ENCODE measurements around the gene SEPTIN10. TPM values are rescaled to one million over a fixed set of nuclear protein-coding genes. Genes with fewer than 3 reads are reported as not detected.
"Not testable (repeated sequence)": the region's sequence is repeated elsewhere in the genome, so short reads cannot be mapped to it uniquely, and the experiment has no call there.

The SEPTIN10 gene
- total RNA-seq, 1 experiment from 2014 or later: 100.0 TPM

DNA sequence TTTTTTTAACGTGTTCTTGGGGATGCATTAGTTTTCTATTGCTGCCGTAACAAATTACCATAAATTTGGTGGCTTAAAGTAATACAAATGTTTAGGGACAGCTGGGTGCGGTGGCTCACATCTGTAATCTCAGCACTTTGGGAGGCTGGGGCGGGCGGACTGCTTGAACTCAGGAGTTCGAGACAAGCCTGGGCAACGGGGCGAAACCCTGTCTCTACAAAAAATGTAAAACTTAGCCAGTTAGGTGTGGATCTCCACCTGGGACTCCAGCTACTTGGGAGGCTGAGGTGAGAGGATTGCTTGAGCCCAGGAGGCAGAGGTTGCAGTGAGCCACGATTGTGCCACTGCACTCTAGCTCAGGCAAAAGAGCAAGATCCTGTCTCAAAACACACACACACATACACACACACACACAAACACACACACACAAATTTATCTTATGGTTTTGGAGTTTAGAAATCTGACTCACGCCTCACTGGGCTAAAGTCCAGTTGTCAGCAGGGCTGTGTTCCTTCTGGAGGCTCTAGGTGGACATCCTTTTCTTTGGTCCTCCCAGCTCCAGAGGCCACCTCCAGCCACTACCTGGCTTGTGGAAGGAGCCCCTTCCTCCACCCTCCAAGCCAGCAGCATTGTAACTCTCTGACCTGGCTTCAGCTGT lies 76.1 kb downstream of the SEPTIN10 start:
- Histone ChIP-seq H3K27me3 (ENCODE audit: control insufficient read depth, insufficient read depth, low read length) (no peaks in the 10 kb centered on the region), H3K4me1 (ENCODE audit: control insufficient read depth, insufficient read depth, low read length) (no peaks in the 10 kb centered on the region), H3K9me3 (ENCODE audit: control insufficient read depth, insufficient read depth, low read depth, low read length) (no peaks in the 10 kb centered on the region), H3K27ac (ENCODE audit: low read length) (no peak overlapping the region), H3K4me3 (ENCODE audit: low read depth in 2 of 2, low read length in 2 of 2) (no peak overlapping the region), H3K36me3 (ENCODE audit: control insufficient read depth, insufficient read depth, low read length) (no peaks in the 10 kb centered on the region)
- ChIA-PET POLR2A (no interaction called here), CTCF (interaction anchor here (0.6 kb wide), 1 partner anchor 10 kb away, joined by 6 read pairs; no protein-coding TSS in a partner anchor)
- in situ Hi-C loops (cut with HindIII; ENCODE audit: low pct_unique_long_range_greater_than_20kb, low sequenced_read_pairs): no loop called here
- ATAC-seq (no peak), DNase-seq (ENCODE audit: low read depth, low spot score) (no peak)
- no peak for TF ChIP-seq CTCF (IDR thresholded peaks at IDR 0.05)
- TF ChIP-seq, protein P1, sequence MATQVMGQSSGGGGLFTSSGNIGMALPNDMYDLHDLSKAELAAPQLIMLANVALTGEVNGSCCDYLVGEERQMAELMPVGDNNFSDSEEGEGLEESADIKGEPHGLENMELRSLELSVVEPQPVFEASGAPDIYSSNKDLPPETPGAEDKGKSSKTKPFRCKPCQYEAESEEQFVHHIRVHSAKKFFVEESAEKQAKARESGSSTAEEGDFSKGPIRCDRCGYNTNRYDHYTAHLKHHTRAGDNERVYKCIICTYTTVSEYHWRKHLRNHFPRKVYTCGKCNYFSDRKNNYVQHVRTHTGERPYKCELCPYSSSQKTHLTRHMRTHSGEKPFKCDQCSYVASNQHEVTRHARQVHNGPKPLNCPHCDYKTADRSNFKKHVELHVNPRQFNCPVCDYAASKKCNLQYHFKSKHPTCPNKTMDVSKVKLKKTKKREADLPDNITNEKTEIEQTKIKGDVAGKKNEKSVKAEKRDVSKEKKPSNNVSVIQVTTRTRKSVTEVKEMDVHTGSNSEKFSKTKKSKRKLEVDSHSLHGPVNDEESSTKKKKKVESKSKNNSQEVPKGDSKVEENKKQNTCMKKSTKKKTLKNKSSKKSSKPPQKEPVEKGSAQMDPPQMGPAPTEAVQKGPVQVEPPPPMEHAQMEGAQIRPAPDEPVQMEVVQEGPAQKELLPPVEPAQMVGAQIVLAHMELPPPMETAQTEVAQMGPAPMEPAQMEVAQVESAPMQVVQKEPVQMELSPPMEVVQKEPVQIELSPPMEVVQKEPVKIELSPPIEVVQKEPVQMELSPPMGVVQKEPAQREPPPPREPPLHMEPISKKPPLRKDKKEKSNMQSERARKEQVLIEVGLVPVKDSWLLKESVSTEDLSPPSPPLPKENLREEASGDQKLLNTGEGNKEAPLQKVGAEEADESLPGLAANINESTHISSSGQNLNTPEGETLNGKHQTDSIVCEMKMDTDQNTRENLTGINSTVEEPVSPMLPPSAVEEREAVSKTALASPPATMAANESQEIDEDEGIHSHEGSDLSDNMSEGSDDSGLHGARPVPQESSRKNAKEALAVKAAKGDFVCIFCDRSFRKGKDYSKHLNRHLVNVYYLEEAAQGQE (IDR thresholded peaks at IDR 0.05; ENCODE audit: insufficient read depth in 1 of 2, low read depth in 2 of 2, low read length in 1 of 2): no peak
- no peak for TF ChIP-seq SIN3A (IDR thresholded peaks at IDR 0.05; ENCODE audit: borderline replicate concordance, insufficient read depth, low read depth, low read length)
- no peak for TF ChIP-seq POLR2AphosphoS5 (IDR thresholded peaks at IDR 0.05; ENCODE audit: low read depth, low read length)
- intact Hi-C loops (cut with micrococcal nuclease; ENCODE audit: unreplicated experiment): no loop called here
- no TSS peak for BruUV-seq (replicated peaks)

DNA sequence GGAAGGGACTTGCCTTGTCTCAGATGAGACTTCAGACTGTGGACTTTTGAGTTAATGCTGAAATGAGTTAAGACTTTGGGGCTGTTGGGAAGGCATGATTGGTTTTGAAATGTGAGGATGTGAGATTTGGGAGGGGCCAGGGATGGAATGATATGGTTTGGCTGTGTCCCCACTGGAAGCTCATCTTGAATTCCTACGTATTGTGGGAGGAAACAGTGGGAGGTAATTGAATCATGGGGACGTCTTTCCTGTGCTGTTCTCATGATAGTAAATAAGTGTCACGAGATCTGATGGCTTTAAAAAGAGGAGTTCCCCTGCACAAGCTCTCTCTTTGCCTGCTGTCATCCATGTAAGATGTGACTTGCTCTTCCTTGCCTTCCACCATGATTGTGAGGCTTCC lies 77.2 kb downstream of the SEPTIN10 start:
- not testable (repeated sequence) for BruUV-seq (replicated peaks)

DNA sequence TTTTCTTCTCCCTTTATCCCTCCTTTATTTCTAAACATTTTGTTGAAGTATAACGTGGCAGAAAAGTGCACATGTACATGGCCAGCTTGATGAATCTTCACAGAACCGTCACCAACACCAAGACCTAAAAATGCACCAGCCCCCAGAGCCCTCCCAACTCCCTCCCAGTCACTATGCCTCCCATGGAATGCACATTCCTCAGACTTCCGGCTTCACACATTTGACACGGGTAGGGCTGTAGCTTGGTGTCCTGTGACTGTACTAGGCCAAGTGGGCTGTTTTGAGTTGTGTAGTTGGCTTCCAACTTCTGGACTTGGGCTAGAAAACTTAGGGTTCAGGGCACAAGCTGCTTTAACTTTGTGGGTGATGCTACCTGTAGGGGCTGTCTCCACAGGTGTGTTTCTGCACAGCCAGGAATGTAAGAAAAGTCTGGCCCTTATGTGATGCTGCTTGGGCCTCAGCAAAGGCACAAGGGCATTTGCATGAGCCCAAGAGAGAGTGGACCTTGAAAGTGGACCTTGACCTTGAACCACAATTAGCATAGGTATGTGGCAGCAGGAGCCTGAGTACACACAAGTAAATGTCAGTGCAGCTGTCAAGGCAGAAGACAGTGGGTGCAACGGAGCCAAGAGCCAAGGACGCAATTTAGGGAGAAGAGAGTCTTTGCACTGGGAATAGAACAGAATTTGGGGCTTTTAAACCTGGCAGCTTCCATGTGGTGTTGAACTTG lies 78.4 kb downstream of the SEPTIN10 start:
- TF ChIP-seq TCF7L2 (IDR thresholded peaks at IDR 0.05; ENCODE audit: low read depth, low read length): no peak
- no peak for TF ChIP-seq SIN3A (IDR thresholded peaks at IDR 0.05; ENCODE audit: borderline replicate concordance, insufficient read depth, low read depth, low read length)
- TF ChIP-seq, protein P1 (IDR thresholded peaks at IDR 0.05; ENCODE audit: insufficient read depth in 1 of 2, low read depth in 2 of 2, low read length in 1 of 2): no peak
- no peak for TF ChIP-seq CTCF (IDR thresholded peaks at IDR 0.05)
- no peak for TF ChIP-seq POLR2AphosphoS5 (IDR thresholded peaks at IDR 0.05; ENCODE audit: low read depth, low read length)
- ATAC-seq: no peak
- CTCF ChIA-PET: interaction anchor here (0.6 kb wide), 1 partner anchor 278 kb away, joined by 4 read pairs; no protein-coding TSS in a partner anchor

More for the DNA sequence above, 77.2 kb downstream of the SEPTIN10 start:
- H3K27ac ChIP-seq (ENCODE audit: low read length); H3K36me3 ChIP-seq (ENCODE audit: control insufficient read depth, insufficient read depth, low read length); DNase-seq (ENCODE audit: low read depth, low spot score); H3K9me3 ChIP-seq (ENCODE audit: control insufficient read depth, insufficient read depth, low read depth, low read length); POLR2A ChIA-PET; CTCF ChIA-PET; intact Hi-C loops (cut with micrococcal nuclease; ENCODE audit: unreplicated experiment); H3K27me3 ChIP-seq (ENCODE audit: control insufficient read depth, insufficient read depth, low read length); H3K4me3 ChIP-seq (ENCODE audit: low read depth in 2 of 2, low read length in 2 of 2); ATAC-seq; H3K4me1 ChIP-seq (ENCODE audit: control insufficient read depth, insufficient read depth, low read length); in situ Hi-C loops (cut with HindIII; ENCODE audit: low pct_unique_long_range_greater_than_20kb, low sequenced_read_pairs): not testable (repeated sequence)

More for the DNA sequence above, 78.4 kb downstream of the SEPTIN10 start:
- Histone ChIP-seq H3K27me3 (ENCODE audit: control insufficient read depth, insufficient read depth, low read length) (no peaks in the 10 kb centered on the region), H3K27ac (ENCODE audit: low read length) (no peak overlapping the region), H3K36me3 (ENCODE audit: control insufficient read depth, insufficient read depth, low read length) (no peaks in the 10 kb centered on the region), H3K4me3 (ENCODE audit: low read depth in 2 of 2, low read length in 2 of 2) (no peak overlapping the region), H3K4me1 (ENCODE audit: control insufficient read depth, insufficient read depth, low read length) (no peaks in the 10 kb centered on the region), H3K9me3 (ENCODE audit: control insufficient read depth, insufficient read depth, low read depth, low read length) (no peaks in the 10 kb centered on the region)
- DNase-seq (ENCODE audit: low read depth, low spot score): no peak
- POLR2A ChIA-PET: no interaction called here
- in situ Hi-C loops (cut with HindIII; ENCODE audit: low pct_unique_long_range_greater_than_20kb, low sequenced_read_pairs): no loop called here
- BruUV-seq (replicated peaks): no TSS peak
- intact Hi-C loops (cut with micrococcal nuclease; ENCODE audit: unreplicated experiment): no loop called here
